Stomach (tissue), 4 donors: ENCODE data around the gene THSD7A.

ENCODE experiments used
- EP300 ChIP-seq: sonication (generic); formaldehyde crosslinking; IDR thresholded peaks from one replicate; pipeline ENCODE4 v1.6.1; 2017; ENCODE audit warnings: antibody characterized with exemption
- POLR2A ChIP-seq, 4 donors: fragments of 450-650 bp; IDR thresholded peaks; one replicate each; pipeline ENCODE4 v1.6.1; 2016; ENCODE audit warnings: antibody characterized with exemption in 4 of 4, control low read depth in 2 of 4, mild to moderate bottlenecking in 1 of 4, moderate library complexity in 1 of 4
- TF ChIP-seq, protein P1 (sequence below), 7 experiments: fragments of 450-650 bp in 4 of 7; fragments of 200-600 bp in 3 of 7; sonication (generic) in 3 of 7; IDR thresholded peaks; one replicate each; pipeline ENCODE4 v1.5.1; 2016 to 2019; ENCODE audit warnings: antibody characterized with exemption in 7 of 7, control low read depth in 2 of 7, mild to moderate bottlenecking in 1 of 7

DNA sequence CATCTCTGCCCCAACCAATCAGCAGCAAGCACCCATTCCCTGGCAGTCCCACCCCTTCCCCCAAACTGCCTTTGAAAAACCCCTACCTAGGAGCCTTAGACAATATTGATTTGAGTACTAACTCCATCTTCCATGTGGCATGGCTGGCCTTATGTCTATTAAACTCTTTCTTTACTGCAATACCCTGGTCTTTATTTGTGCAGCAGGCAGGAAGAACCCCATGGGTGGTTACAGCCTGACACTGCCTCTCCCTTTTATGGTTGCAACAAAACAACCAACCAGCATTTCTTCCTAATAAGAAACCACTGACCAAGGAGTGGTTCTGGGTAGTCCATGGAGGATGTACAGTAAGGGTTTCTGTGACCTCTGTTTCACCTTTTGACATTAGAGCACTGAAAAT is 418.1 kb downstream of the THSD7A start:
- TF ChIP-seq, protein P1, sequence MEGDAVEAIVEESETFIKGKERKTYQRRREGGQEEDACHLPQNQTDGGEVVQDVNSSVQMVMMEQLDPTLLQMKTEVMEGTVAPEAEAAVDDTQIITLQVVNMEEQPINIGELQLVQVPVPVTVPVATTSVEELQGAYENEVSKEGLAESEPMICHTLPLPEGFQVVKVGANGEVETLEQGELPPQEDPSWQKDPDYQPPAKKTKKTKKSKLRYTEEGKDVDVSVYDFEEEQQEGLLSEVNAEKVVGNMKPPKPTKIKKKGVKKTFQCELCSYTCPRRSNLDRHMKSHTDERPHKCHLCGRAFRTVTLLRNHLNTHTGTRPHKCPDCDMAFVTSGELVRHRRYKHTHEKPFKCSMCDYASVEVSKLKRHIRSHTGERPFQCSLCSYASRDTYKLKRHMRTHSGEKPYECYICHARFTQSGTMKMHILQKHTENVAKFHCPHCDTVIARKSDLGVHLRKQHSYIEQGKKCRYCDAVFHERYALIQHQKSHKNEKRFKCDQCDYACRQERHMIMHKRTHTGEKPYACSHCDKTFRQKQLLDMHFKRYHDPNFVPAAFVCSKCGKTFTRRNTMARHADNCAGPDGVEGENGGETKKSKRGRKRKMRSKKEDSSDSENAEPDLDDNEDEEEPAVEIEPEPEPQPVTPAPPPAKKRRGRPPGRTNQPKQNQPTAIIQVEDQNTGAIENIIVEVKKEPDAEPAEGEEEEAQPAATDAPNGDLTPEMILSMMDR (IDR thresholded peaks at IDR 0.05) = no peak
- TF ChIP-seq POLR2A (IDR thresholded peaks at IDR 0.05) = no peak
- TF ChIP-seq EP300 = no peak
